ENCODE data around the gene DUS3L.
"Not testable (repeated sequence)": the region's sequence is repeated elsewhere in the genome, so short reads cannot be mapped to it uniquely, and the experiment has no call there.

The DUS3L gene

DNA sequence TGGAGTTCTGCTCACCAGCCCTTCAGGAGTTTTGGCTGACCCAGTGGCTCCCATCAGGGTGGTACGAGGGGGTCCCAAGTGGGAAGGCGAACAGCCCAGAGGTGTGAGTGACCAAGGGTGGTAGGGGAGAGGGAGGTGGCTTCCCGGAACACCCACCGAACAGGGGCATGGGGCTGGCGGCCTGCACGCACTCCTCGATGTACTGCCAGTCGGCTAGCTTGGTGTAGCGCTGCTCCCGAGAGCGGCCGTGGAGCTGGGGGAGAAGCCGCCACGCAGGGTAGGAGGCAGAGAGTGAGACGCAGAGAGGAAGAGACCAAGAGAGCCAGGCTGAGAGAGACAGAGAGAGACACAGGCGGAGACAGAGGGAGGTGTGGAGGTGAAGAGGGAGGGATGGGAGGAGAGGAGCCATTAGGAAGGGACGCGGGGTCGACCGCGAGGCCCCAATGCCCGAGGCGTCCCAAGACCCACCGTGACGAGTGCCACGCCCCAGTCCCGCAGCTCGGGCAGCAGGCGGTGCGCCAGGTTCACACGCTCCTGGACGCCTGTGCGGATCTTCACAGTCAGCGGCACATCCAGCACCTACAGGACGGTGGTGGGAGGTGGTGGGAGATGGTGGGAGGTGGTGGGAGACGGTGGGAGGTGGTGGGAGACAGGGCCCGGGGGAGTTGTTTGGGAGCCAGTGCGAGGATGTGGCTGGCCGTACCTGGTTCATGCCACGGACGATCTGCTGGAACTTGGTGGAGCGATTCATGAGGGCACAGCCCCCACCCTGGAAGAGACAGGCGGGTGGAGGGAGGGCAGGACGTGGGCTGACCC lies 4.2 kb downstream of the DUS3L start:
- DNase-seq (ENCODE audit: low read depth in 1 of 2, low spot score in 1 of 2), result no peak
- in situ Hi-C loops (cut with HindIII; ENCODE audit: low pct_unique_long_range_greater_than_20kb, low sequenced_read_pairs), result no loop called here
- no peak for TF ChIP-seq JUND (IDR thresholded peaks at IDR 0.05; ENCODE audit: low read depth)

DNA sequence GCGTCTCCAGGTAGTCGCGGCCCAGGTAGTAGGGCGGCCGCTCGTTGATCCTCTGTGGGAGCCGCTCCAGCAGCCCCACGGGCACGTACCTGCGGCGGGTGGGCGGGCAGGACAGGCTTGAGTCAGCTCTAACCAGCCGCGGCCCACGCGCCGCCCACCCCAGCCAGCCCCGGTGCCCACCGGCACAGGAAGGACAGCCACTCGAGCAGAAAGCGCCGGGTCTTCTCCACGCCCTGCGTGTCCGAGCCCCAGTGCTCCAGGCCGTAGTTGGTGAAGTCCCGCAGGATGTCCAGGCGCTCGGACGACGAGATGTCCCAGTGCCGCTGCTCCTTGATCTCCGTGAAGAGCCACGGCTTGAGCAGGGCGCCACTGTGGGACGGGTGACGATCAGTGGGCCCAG lies 5.5 kb downstream of the DUS3L start:
- no peak for TF ChIP-seq JUND (IDR thresholded peaks at IDR 0.05; ENCODE audit: low read depth)
- in situ Hi-C loops (cut with HindIII; ENCODE audit: low pct_unique_long_range_greater_than_20kb, low sequenced_read_pairs), result no loop called here
- DNase-seq (ENCODE audit: low read depth in 1 of 2, low spot score in 1 of 2), result no peak

DNA sequence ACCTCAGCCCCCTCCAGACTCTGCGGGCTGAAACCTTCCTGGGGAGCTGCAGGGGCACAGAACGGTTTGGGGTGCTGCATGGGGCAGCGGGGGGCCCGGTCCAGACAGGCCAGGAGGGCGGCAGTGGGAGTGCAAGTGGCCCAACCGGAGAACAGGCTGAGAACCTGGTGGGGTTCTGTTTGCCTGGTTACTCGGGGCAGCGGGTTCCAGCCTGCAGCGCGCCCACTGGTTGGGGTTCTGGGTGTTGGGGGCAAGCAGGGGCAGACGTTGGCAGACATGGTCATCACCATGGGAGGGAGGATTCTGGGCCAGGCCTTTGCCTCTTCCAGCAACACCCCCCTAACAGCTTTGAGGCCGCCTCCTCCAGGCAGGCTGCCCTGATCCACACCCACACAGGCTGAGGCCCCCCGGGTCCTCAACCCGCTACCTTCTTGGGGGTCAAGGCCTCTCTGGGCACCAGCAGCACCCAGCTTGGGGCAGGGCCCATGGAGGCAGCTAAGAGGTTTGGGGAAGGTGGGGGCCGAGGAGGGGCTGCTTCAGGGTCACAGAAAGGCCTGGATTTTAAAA lies 6.3 kb downstream of the DUS3L start, which contains the start of gene PRR22:
PRR22 (minus strand) TSS at position 166 of the 567 bp plus-strand sequence; CDS start at position 80, 86 bp downstream.
- no peak for TF ChIP-seq JUND (IDR thresholded peaks at IDR 0.05; ENCODE audit: low read depth)
- in situ Hi-C loops (cut with HindIII; ENCODE audit: low pct_unique_long_range_greater_than_20kb, low sequenced_read_pairs), result no loop called here
- no peak for DNase-seq (ENCODE audit: low read depth in 1 of 2, low spot score in 1 of 2)

DNA sequence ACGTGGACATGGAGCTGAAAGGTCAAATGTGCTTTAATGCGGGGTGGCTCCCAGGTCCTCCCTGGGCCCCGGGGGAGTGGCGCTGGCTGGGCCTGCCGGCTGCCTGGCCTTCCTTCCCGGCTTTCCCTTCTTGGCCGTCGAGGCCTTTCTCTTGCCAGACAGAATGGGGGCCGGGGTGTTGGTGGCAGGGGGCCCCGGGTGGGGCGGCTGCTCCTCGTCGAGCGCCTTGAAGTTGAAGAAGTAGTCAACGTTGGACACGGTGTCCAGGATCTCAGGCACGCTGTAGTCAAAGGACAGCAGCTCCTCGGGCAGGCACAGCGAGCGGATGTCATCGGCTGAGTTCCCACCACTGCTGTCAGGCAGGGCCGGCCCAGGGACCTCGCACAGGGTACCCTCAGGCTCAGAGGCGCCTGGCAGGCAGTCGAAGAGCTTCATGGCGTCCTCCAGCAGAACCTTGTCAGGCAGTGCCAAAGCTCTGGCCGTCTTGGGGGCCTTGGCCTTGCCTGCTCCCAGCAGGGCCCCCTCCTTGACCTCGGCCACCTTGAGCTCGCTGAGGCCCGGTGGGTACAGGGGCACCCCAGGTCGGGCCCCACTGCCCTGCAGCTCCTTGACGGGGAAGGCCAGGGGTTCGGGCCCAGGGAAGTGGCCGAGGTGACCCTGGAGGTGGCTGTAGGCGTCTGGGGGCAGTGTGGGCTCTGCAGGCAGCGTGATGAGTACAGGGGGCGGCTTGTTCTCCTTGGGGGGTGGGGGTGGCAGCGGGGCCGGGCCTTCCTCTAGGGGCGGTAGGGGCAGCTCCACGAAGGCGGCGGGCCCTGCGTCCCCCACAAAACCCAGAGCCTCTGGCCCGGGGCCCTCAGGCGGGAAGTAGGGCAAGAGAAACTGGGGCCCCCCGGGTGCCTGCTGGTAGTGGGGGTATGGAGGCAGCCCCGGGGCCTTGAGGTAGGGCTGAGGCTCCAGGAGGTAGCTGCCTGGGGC lies 7.7 kb downstream of the DUS3L start:
- TF ChIP-seq JUND (IDR thresholded peaks at IDR 0.05; ENCODE audit: low read depth), result no peak
- in situ Hi-C loops (cut with HindIII; ENCODE audit: low pct_unique_long_range_greater_than_20kb, low sequenced_read_pairs), result no loop called here
- no peak for DNase-seq (ENCODE audit: low read depth in 1 of 2, low spot score in 1 of 2)

DNA sequence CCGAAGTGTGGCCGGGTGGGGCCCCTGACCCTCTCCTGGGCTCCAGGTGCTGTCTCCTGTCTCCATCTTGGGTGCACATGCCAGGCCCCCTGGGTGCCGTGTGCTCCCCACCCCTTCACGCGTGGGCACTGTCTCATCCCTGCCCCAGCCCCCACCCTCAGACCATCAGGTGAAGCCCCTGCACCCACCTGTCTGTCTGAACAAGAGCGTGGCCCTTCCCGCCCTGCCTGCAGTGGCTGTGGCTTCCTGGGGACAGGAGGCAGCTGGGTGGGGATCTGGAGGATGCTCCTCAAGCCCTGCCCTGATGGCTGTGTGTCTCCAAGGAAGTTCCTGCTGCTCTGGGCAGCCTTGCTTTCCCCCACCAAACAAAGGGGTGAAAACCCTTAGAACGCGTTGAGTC lies 8.6 kb downstream of the DUS3L start:
- DNase-seq (ENCODE audit: low read depth in 1 of 2, low spot score in 1 of 2), result no peak
- in situ Hi-C loops (cut with HindIII; ENCODE audit: low pct_unique_long_range_greater_than_20kb, low sequenced_read_pairs), result no loop called here
- no peak for TF ChIP-seq JUND (IDR thresholded peaks at IDR 0.05; ENCODE audit: low read depth)

DNA sequence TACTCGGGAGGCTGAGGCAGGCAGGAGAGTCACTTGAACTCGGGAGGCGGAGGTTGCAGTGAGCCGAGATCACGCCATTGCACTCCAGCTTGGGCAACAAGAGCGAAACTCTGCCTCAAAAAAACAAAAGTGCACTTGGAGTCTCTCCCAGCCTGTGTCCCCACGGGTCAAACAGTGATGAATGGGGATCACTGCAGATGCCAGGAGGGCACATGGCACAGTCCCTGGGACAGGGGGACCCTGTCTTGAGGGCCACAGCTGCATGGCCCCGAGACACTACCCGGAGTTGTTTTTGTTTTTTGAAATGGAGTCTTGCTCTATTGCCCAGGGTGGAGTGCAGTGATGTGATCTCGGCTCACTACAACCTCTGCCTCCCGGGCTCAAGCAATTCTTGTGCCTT lies 10.0 kb downstream of the DUS3L start:
- in situ Hi-C loops (cut with HindIII; ENCODE audit: low pct_unique_long_range_greater_than_20kb, low sequenced_read_pairs); DNase-seq (ENCODE audit: low read depth in 1 of 2, low spot score in 1 of 2): not testable (repeated sequence)

DNA sequence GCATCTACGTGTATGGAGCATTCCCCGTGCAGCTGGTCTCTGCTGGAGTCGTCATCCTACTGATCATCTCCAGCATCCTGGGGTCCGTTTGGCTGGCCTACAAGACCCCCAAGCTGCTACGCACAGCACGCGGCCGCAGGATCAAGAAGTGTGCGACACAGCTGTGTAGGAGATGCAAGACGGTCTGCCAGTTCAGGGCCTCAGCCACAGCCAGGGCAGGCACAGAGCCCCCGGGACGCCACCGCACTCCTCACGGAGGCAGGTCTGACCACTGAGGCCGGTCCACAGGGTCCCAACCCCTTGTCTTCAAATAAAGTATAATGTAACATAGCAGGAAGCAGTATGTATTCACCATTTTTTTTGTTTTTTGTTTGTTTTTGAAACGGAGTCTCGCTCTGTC lies 12.6 kb downstream of the DUS3L start:
- in situ Hi-C loops (cut with HindIII; ENCODE audit: low pct_unique_long_range_greater_than_20kb, low sequenced_read_pairs), result no loop called here
- no peak for TF ChIP-seq JUND (IDR thresholded peaks at IDR 0.05; ENCODE audit: low read depth)
- DNase-seq (ENCODE audit: low read depth in 1 of 2, low spot score in 1 of 2), result no peak

DNA sequence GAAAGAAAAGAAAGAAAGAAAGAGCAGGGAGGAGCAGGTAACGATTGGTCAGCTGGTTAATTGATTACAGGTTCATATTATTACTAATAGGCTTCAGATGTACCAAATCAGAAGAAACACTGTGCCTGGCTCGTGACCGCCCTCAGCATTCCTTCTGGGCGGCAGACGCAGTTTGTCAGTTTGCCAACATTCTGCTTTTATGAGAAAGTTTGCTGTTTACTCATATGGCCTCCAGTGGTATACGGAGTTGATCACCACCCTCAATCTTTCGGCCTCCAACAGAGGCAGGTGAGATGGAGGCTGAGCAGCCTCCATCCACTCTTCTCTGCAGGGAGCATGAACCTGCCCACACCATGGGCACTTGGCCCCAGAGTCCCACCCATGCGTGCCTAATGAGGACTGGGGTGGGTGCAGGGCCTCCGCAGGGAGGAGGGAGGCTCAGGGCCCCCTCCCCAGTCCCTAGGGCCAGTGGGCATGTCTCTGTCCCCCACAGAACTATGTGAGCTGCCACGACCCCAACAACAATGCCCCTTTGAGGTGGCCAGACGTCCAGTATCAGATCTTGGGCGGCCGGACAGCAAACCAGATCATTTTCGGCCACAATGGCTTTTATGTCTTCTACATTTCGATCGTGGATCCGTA lies 15.2 kb downstream of the DUS3L start:
- TF ChIP-seq JUND (IDR thresholded peaks at IDR 0.05; ENCODE audit: low read depth), result no peak
- in situ Hi-C loops (cut with HindIII; ENCODE audit: low pct_unique_long_range_greater_than_20kb, low sequenced_read_pairs), result no loop called here
- DNase-seq (ENCODE audit: low read depth in 1 of 2, low spot score in 1 of 2), result peak in 1 of 2 experiments; percentile 48

DNA sequence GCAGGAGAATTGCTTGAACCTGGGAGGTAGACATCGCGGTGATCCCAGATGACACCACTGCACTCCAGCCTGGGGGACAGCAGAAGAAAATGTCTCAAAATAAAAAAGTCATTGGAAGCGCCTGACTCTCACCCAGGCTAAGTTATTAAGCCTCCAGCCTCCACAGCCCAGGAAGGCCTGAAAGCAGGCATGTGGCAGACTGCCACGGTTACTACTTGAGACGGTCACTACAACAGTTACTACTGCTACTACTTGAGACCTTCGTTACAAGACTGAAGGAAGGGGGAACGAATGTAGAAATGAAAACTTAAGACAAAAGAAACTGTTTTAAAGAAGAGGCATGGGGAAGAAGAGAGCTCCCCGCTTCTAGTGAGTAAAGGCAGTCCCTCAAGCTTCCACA lies 16.0 kb downstream of the DUS3L start:
- TF ChIP-seq JUND (IDR thresholded peaks at IDR 0.05; ENCODE audit: low read depth), result no peak
- DNase-seq (ENCODE audit: low read depth in 1 of 2, low spot score in 1 of 2), result no peak
- in situ Hi-C loops (cut with HindIII; ENCODE audit: low pct_unique_long_range_greater_than_20kb, low sequenced_read_pairs), result no loop called here

DNA sequence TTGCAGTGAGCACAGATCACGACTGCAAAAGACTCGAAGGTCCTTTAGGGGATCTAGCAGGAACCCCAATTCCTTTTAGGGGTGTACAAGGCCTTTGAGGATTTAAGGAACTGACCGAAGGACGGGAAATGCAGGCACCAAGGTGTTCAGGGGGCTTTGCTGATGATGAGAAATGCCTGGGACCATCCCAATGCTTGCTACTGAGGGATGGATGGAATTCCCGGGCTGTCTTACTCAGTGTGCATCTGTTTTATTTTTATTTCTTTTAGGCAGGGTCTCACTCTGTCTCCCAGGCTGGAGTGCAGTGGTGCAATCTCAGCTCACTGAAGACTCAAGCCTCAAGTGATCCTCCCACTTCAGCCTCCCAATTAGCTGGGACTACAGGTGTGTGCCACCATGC lies 17.7 kb downstream of the DUS3L start:
- in situ Hi-C loops (cut with HindIII; ENCODE audit: low pct_unique_long_range_greater_than_20kb, low sequenced_read_pairs), result no loop called here
- DNase-seq (ENCODE audit: low read depth in 1 of 2, low spot score in 1 of 2), result no peak
- no peak for TF ChIP-seq JUND (IDR thresholded peaks at IDR 0.05; ENCODE audit: low read depth)

DNA sequence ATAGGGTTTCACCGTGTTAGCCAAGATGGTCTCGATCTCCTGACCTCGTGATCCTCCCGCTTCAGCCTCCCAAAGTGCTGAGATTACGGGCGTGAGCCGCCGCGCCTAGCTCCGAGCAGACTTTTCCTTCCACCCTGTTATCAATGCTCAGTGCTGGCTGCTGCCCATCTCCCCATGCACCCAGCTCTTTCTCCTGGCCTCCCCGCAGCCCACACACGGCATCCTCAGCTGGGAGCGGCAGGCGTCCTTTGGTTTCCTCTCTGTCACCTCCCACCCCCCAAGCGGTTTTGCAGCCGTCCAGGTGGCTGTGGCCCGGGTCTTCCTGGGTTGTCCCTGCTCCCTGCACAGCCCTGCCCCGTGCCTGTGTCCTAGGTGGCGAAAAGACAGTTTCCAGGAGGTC lies 18.5 kb downstream of the DUS3L start:
- no peak for DNase-seq (ENCODE audit: low read depth in 1 of 2, low spot score in 1 of 2)

DNA sequence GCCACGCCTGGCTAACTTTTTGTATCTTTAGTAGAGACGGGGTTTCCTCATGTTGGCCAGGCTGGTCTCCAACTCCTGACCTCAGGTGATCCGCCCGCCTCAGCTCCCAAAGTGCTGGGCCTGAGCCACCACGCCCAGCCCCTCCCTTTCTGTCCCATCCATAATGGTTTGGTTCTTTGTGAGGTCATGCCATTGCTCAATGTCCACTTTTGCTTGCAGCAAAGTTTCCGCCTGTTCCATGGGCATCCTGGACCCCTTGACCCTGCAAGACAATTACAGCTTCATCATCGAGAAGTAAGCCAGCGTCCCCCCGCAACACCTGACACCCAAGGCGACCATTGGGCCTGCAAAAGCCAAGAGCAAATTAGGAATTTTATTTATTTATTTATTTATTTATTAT lies 23.0 kb downstream of the DUS3L start:
- in situ Hi-C loops (cut with HindIII; ENCODE audit: low pct_unique_long_range_greater_than_20kb, low sequenced_read_pairs), result no loop called here
- no peak for DNase-seq (ENCODE audit: low read depth in 1 of 2, low spot score in 1 of 2)
- no peak for TF ChIP-seq JUND (IDR thresholded peaks at IDR 0.05; ENCODE audit: low read depth)

More for the DNA sequence above, 18.5 kb downstream of the DUS3L start:
- in situ Hi-C loops (cut with HindIII; ENCODE audit: low pct_unique_long_range_greater_than_20kb, low sequenced_read_pairs), result no loop called here
- no peak for TF ChIP-seq JUND (IDR thresholded peaks at IDR 0.05; ENCODE audit: low read depth)
